ENCODE results near the gene FAH.
"Not testable (repeated sequence)": the region's sequence is repeated elsewhere in the genome, so short reads cannot be mapped to it uniquely, and the experiment has no call there.

Gene FAH

DNA sequence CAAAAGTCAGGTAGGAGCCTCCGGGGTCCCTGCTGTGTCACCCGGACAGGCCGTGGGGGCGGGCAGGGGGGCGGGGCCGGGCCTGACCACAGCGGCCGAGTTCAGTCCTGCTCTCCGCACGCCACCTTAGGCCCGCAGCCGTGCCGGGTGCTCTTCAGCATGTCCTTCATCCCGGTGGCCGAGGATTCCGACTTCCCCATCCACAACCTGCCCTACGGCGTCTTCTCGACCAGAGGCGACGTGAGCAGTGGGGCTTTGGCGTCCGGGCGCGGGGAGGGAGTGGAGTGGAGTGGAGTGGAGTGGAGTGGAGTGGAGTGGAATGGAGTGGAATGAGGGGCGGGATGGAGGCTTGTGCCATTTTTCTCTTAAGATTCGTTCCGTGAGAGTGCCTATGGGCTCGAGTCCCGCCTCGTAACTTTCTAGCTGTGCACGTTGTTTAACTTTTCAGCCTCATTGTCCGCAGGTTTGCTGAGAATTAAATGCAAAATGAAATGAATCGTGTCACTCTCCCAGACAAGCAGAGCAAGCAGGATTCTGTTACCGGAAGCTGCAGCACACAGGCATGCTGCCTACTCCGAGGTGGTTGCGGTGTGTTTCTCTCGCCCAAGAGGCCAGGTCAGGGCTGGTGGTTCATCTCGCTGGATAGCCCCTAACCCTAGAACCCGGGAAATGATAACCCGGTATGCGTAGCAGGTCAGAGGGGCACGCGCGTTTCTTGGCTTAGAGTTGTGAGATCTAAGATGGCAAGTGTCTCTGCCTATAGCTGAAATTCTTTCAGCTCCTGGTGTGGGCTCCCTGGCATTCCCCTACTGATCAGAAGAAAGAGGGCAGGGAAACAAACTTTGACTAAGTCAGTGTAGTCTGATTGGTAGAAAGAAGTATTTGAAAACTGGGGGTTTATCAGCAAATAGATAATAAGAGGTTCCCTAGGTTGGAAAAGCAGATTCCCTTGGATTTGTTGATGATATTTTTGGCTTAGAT, at the start of gene FAH:
FAH (plus strand) TSS at position 104 of the 981 bp plus-strand sequence; CDS start at position 160, 56 bp downstream.
- DNase-seq (ENCODE audit: low read depth in 2 of 2): peak in 1 of 2 experiments; percentile 24

DNA sequence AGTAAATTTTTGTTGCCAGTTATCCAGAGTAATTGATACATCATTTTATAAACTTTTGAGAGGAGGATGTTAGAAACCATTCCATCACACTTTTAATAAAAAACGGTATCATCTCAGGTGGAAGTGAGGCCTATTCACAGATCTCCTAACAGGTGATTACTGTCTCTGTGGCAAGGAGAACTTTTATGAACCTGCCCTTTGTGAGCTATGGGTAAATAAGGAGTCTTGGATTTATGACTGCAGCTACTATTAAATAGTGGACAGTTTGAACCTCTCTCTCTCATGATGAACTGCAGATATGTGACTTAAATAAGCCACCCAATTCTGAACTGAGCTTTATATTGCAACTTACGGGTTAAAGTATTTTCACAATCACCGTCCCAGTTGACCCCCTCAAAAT, 47.6 kb upstream of the FAH start:
- no peak for DNase-seq (ENCODE audit: low read depth in 2 of 2)

DNA sequence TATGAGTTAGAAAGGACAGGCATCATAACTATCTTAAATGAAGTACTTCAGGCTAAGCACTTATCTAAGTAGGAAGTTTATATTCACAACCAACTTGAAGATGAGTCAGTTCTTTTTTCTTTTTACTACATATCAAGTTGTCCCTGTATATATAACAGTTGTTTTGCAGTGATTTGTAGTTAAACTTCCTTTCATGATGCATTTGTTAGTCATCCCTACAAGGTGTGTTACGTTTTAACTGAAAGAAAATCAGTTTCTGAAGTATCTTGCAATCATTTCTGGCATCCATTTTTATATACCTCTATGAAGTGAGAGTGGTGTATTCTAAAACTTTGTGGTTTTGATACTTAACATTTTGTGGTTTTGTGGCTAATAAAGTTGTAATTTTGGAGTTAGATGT, 47.2 kb upstream of the FAH start:
- no peak for DNase-seq (ENCODE audit: low read depth in 2 of 2)

DNA sequence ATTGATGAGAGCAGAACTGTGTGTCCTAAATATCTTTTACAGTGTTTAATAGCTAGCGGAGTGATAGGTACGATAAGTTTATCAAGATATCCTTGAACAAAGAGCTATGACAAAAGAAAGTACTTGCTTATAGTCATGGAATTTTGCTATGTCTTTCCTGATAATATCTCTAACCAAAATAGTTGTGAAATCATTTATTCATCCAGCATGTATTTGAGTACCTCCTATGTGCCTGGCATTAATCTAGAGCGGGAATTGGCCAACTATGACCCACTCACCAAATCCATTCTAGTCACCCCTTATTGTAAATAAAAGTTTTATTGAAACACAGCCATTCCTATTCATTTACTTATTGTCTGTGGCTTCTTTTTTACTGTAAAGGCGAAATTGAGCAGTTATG, 46.7 kb upstream of the FAH start:
- no peak for DNase-seq (ENCODE audit: low read depth in 2 of 2)

DNA sequence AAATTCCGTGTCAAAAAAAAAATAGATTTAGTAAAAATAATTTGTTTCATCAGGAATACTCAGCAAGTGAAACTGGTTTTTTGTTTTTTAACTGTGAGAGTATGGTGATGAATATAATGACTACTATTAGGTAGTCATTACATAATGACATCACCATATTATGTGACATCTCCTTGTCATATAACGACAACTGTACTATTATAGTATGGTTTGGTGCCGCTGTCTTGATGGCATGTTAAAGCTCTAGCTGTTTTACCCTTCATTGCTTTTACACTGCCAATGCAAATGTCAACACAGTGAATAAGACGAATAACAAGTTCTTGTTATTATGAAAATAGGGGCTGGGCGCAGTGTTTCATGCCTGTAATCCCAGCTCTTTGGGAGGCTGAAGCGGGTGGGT, 45.6 kb upstream of the FAH start:
- no peak for DNase-seq (ENCODE audit: low read depth in 2 of 2)

DNA sequence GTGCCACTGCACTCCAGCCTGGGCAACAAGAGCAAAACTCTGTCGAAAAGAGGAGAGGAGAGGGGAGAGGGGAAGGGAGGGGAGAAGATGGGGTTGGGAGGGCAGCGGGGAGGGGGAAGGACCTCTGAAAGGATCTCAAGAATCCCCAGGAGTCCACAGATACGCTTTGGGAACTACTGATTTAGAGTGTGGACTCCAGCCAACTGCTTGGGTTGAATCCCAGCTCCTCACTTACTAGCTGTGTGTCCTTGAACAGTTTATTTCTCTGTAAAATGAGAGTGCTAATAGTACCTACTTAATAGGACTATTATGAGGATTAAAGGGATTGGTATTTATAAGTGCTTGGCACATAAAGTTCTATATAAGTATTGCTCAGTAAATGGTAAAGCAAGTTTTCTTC, 45.0 kb upstream of the FAH start:
- DNase-seq (ENCODE audit: low read depth in 2 of 2): no peak

DNA sequence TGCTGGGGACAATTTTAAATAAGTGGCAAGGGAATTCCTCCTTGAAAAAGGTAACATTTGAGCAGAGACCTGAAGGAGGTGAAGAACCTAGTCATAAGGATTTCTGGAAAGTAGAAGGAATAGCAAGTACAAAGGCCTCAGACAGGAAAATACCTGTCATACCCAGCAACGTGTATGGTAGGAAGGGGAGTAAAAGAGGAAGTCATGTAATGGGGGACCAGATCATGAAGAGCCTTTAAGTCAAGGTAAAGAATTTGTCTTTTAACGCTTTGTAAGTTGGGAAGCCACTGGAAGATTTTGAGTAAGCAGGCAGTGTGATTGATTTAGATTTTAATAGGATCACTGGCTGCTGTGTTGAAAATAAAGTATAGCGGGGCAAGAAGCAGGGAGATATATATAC, 43.4 kb upstream of the FAH start:
- no peak for DNase-seq (ENCODE audit: low read depth in 2 of 2)

DNA sequence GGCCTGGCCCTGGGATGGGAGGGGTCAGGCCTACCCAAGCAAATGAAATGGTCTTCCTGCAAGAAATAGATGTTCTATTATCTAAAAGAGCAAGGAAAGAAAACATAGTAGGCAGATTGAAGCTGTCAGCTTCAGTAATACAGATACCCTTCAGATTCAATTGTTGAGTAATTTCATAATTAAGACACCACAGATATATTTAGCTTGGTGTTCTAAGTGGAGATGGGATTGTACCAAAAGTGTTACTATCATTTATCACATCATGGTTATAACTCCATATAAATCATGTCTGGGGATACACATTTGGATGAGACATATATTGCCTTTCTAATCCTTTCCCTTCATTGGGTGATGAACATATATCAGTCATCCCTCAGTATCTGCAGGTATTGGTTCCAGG, 41.9 kb upstream of the FAH start:
- no peak for DNase-seq (ENCODE audit: low read depth in 2 of 2)

DNA sequence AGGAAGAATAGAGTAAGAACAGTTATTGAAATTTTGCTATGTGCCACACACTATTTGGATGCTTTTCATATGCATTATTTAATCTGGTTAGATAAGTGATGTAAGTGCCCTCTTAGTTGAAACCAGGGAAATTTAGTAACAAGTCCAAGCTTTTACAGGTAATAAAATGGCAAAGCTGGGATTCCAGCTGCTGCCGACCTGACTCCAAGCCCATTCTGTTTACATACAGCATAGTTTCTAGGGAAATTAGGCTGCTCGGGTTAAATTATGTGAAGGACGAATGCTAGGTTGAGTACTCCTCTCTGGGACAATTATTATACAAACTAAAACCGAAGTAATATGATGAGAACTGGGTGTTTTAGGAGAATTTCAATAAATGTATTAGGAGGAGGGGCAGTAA, 38.7 kb upstream of the FAH start:
- no peak for DNase-seq (ENCODE audit: low read depth in 2 of 2)

DNA sequence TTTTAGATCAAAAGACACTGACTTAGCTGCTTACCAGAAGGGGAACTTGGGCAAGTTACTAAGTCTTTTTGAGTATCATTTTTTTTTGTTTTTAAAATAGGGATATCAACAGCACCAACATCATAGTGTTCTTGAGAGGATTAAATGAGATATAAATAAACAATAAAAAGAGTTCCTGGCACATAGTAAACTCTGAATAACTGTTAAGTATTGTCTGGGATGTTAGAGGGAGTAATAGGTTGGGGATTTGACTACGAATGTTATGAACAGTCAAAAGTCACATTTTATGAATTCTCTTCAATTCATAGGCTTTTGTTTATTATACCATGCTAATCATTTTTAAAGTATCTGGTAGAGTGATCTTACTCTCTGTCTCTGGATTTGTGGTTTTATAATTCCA, 37.8 kb upstream of the FAH start:
- DNase-seq (ENCODE audit: low read depth in 2 of 2): no peak

DNA sequence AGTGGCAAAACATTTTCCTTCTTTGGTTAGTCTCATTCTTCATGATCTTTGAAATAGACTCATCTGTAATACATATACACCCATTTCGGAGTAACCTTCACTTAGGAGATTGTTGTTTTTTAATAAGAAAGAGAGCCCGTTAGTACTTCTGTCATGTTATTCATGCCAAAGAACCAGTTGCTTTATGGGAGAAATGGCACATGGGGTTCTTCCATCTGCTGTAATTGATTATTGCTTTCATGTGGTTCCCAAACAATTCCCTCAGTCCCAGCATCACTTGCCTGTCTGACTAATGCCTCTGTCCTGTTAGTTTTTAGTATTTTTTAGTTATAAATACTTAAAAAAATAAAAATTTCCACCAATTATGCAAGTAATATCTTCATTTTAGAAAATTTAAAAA, 33.8 kb upstream of the FAH start:
- no peak for DNase-seq (ENCODE audit: low read depth in 2 of 2)

DNA sequence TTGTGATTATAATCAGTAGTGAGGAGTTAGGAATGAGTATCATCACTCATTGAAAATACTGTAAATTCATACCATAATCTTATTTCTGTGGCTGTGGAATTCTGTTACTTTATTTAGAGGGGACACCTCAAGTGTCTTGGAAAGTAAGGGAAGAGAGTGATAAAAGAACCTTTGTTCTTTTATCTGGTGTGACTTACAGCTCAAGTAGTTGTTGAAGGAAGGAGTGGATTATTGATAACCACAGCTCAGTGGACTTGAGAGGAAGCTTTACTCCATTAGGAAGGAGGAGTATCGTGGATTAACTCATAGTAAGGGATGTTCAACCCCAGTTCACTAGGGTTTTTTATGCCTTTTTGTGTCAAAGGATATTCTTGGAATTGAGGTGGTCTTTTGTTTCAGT, 32.2 kb upstream of the FAH start:
- DNase-seq (ENCODE audit: low read depth in 2 of 2): no peak

DNA sequence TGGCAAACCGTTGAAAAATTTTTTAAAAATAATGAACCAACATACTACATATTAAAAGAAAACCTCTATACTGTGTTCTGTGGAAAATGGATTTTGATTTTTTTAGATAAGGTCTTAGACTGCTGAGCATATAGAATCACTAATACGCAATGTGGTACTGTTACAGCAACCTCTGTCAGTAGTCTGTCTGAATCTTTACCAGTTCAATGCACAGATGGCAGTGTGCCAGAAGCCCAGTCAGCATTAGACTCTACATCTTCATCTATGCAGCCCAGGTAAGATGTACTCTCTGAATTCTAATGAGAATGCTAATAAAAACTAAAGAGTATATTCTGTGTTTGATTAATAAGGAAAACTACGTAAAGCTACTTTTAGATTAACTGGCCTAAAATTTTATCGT, 31.3 kb upstream of the FAH start:
- no peak for DNase-seq (ENCODE audit: low read depth in 2 of 2)

DNA sequence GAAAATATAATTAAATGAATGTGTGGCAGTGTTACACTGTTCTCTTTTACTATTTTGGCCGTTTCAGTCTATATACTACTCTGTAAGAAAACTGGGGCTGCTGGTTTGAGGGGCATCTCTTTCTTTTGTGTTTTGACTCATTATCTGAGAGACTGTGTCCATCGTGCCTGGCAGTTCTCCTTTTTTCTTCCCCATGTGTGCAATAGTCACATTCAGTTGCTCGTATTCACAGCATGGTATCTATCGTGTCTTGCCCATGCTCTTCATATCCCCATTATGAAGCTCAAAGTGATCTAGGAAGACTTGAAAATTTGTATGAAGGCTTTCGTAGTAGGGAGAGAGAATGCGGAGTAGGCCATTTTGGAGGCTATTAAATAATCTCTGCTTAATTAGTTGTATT, 29.8 kb upstream of the FAH start:
- DNase-seq (ENCODE audit: low read depth in 2 of 2): no peak

DNA sequence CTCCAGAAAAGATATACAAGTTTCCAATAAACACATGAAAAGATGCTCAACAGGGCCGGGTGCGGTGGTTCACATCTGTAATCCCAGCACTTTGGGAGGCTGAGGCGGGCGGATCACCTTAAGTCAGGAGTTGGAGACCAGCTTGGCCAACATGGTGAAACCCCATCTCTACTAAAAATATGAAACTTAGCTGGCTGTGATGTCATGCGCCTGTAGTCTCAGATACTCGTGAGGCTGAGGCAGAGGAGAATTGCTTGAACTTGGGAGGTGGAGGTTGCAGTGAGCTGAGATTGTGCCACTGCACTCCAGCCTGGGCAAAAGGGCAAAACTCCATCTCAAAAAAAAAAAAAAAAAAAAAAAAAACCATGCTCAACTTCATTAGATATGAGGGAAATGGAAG, 25.5 kb upstream of the FAH start:
- DNase-seq (ENCODE audit: low read depth in 2 of 2): not testable (repeated sequence)

DNA sequence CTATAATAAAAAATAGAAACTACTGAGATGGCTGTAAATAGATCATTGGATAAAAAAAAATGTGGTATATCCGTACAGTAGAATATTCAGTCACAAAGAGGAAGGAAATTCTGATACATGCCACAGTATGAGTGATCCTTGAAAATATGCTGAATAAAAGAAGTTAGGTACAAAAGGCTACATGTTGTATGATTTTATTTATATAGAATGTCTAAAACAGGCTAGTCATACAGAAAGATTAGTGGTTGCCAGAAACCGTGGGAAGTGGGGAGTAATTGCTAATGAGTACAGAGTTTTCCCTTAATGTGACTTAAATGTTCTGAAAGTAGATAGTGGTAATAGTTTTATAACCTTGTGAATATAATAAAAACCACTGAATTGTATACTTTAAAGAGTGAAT, 24.9 kb upstream of the FAH start:
- DNase-seq (ENCODE audit: low read depth in 2 of 2): no peak

DNA sequence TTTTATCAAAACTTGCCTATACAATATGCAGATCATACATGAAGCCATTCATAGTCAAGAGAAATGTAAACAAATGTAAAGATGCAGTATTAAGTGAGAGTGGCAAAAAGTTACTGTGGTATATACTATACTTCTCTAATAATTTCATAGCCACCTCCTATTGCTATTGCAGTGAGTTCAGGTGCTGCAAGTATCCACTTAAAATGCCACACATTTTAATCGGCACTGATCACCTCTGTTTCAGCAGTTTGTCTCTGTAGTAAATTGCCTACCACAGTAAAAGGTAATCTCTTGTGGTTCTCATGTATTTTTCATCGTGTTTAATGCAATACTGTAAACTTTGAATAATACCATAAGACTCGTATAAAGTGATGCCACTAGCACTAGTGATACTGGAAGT, 20.4 kb upstream of the FAH start:
- no peak for DNase-seq (ENCODE audit: low read depth in 2 of 2)

DNA sequence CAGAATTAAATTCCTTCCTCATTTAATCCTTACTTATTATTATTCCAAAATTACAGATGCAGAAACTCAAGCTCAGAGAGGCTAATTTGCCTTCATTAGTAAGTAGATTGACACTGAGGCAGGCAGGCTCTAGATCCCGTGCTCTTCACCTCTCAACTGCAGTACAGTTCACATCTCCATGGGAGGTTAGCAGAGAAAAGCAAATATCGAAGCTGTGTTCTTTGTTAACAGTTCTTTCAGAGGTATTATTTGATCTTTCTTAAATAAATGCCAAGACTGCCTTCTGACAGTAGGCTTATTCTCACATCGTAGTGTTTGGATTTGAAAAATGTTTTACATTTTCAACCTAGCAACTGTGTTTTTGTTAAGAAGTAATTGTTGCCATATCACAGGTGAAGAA, 15.9 kb upstream of the FAH start:
- DNase-seq (ENCODE audit: low read depth in 2 of 2): no peak

DNA sequence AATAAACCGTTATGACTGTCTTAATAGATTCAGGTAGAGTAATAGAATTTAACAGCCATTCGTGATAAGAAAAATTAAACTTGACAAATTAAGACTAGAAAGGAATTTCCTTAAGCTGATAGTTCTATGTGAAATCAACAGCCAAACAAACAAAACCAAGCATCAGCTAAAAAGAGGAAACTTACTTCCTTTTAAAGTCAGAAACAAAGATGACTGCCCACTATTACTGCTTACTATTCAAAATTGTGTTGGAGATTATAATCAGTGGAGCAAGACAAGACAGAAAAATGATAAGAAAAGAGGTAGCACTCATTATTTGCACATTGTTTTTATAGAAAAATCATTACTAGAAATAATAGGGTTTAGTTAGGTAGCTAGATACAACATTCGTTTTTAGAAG, 13.8 kb upstream of the FAH start:
- no peak for DNase-seq (ENCODE audit: low read depth in 2 of 2)

DNA sequence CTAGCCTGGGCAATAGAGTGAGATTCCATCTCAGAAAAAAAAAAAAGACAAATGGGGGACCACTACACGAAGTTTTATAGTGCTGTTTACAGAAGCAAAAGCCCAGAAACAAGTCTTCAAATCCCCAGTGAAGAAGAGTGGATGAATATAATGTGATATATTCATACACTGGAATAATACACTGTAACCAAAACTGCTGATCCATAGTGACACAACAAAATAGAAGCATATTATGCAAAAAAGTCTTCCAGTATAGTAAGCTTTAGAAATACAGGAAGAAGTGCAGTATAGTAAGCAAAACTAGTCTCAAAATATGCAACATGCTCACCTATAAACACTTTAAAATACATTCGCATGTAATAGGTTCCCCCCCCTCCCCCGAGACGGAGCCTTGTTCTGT, 11.9 kb upstream of the FAH start:
- DNase-seq (ENCODE audit: low read depth in 2 of 2): no peak

DNA sequence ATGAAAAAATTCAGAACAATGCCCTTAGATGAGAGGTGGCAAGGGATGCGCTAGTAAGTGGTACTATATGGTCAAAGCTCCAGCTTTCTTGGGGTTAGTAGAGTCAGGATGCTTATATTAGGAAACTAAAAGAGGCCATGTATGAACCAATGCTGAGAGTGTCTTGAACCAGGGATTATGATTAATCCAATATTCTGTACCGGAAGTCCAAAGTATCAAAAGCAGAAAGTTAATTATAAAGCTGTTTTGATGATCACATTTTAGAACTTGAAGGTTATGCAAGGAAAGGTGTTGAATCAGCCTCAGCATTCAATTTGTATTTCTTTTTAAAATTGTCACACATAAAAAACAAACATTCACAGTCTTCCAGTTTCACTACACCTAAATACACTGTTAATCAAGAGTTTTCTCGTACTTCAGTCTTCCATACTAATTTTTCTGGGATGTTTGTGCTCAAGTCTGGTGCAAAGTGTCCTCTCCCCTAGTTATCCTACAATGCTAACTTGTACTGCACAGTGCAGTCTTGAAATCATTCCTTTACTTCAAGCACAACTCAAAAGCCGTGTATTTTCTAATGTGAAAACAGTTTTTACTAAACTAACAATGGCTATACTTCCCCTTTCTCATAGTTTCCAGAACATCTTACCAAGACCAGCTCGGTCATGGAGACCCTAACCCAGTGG, 10.7 kb upstream of the FAH start:
- DNase-seq (ENCODE audit: low read depth in 2 of 2): no peak

DNA sequence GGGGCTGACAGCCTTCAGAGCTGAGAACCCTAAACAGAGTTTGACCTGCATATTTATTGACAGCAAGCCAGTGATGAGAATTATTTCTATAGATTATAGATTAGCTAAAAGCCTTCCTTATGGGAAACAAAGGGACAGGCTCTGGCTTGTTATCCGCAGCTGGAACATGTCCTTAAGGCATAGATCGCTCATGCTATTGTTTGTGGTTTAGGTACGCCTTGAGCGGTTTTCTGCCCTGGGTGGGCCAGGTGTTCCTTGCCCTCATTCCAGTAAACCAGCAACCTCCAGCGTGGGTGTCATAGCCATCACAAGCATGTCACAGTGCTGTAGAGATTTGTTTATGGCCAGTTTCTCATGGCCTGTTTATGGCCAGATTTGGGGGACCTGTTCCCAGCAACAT, 10.2 kb upstream of the FAH start:
- no peak for DNase-seq (ENCODE audit: low read depth in 2 of 2)

DNA sequence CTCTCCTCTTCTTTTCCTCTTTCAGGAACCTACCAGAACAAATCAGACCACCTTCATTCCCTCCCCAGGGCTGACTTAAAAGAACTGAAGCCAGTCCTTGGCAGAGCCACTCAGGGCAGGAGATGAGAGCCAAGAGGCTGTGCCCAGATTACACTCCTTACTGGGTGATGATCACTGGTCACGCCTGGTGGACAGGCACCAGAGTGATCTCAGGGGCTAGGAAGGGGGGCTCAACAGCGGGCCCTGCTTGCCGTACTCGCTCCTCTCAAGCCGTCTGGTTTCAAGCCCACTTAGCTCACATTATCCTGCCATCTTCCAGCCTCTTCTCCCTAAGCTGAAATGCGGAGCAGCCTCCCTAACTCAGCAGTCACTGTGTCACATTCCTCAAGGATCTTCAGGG, 1.7 kb upstream of the FAH start:
- DNase-seq (ENCODE audit: low read depth in 2 of 2): no peak
